Vagina (tissue), 2 donors: Measurements from ENCODE around the gene MAN2B2.
A peak's percentile ranks its signal among the peaks of the same experiment; 100 is the strongest.

ENCODE experiments used
- POLR2A ChIP-seq, 2 donors: fragments of 450-650 bp; IDR thresholded peaks; one replicate each; pipeline ENCODE4 v1.6.1; 2017; ENCODE audit warnings: antibody characterized with exemption in 2 of 2, mild to moderate bottlenecking in 2 of 2, moderate library complexity in 2 of 2
- POLR2AphosphoS5 ChIP-seq, 2 donors: sonication (generic); formaldehyde crosslinking; IDR thresholded peaks; one replicate each; pipeline ENCODE4 v1.9.0; 2017; ENCODE audit warnings: antibody characterized with exemption in 2 of 2, mild to moderate bottlenecking in 2 of 2, low read depth in 1 of 2; ENCODE audit not compliant: insufficient read depth in 1 of 2
- TF ChIP-seq, protein P1 (sequence below), 3 experiments: fragments of 450-650 bp in 2 of 3; fragments of 200-600 bp in 1 of 3; sonication (generic) in 1 of 3; IDR thresholded peaks; one replicate each; pipeline ENCODE4 v1.5.1; 2017 to 2019; ENCODE audit warnings: antibody characterized with exemption in 3 of 3, mild to moderate bottlenecking in 2 of 3, moderate library complexity in 2 of 3

DNA sequence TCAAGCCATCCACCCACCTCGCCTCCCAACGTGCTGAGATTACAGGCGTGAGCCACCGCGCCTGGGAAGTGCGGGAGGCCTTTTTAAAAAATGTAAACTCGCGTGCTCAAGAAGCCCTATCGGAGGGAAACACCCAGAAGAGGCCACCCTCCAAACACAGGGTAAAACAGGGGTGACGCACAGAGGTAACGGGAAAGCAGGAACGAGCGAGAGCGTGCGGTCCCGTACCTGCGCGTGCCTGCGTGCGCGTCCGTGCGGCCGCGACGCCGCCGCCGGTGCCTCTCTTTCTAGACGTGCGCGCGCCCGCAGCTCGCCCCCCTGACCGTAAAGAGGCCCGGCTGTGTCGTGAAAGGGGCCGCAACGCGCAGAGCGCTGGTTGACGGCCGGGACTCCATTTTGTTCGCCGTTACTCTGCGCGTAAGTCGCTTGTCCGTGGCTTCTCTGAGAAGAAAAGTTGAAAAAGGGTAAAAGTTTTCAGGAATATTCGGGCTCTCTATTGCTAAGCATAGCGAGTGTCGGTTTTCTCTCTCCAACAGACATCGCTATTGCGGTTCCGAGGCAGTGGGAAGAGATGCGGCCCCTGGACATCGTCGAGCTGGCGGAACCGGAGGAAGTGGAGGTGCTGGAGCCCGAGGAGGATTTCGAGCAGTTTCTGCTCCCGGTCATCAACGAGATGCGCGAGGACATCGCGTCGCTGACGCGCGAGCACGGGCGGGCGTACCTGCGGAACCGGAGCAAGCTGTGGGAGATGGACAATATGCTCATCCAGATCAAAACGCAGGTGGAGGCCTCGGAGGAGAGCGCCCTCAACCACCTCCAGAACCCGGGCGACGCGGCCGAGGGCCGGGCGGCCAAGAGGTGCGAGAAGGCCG is 65.5 kb downstream of the MAN2B2 start, which contains the start of gene MRFAP1:
- TF ChIP-seq, protein P1, sequence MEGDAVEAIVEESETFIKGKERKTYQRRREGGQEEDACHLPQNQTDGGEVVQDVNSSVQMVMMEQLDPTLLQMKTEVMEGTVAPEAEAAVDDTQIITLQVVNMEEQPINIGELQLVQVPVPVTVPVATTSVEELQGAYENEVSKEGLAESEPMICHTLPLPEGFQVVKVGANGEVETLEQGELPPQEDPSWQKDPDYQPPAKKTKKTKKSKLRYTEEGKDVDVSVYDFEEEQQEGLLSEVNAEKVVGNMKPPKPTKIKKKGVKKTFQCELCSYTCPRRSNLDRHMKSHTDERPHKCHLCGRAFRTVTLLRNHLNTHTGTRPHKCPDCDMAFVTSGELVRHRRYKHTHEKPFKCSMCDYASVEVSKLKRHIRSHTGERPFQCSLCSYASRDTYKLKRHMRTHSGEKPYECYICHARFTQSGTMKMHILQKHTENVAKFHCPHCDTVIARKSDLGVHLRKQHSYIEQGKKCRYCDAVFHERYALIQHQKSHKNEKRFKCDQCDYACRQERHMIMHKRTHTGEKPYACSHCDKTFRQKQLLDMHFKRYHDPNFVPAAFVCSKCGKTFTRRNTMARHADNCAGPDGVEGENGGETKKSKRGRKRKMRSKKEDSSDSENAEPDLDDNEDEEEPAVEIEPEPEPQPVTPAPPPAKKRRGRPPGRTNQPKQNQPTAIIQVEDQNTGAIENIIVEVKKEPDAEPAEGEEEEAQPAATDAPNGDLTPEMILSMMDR (IDR thresholded peaks at IDR 0.05), result no peak
- TF ChIP-seq POLR2AphosphoS5 (IDR thresholded peaks at IDR 0.05; ENCODE audit: insufficient read depth in 1 of 2, low read depth in 1 of 2), result peak; percentile 88 to 97
- TF ChIP-seq POLR2A (IDR thresholded peaks at IDR 0.05), result peak in 1 of 2 donors; percentile 90
